ENCODE data around the gene EIF1. TPM values are rescaled to one million over a fixed set of nuclear protein-coding genes. Genes with fewer than 3 reads are reported as not detected.
"Not testable (repeated sequence)": the region's sequence is repeated elsewhere in the genome, so short reads cannot be mapped to it uniquely, and the experiment has no call there.

EIF1 gene
- total and polyA plus RNA-seq, 4 donors, result 372 to 801 (median 654) TPM

GRCh38 chr17:41672153-41672552, 16.5 kb upstream of the EIF1 start:
- no peak overlapping the region for H3K27ac ChIP-seq (ENCODE audit: low read depth in 1 of 2, low read length in 2 of 2)
- no peaks in the 10 kb centered on the region for H3K36me3 ChIP-seq (ENCODE audit: control insufficient read depth in 1 of 2, insufficient read depth in 2 of 2, low read length in 1 of 2)
- intact Hi-C loops (cut with DNase I), result no loop called here
- no peak overlapping the region for H3K4me3 ChIP-seq (ENCODE audit: low read length in 2 of 2)
- H3K4me1 ChIP-seq (ENCODE audit: control insufficient read depth in 1 of 2, insufficient read depth in 2 of 2, low read length in 2 of 2), result no peaks in the 10 kb centered on the region
- H3K9me3 ChIP-seq (ENCODE audit: control insufficient read depth, low read length), result no peaks in the 10 kb centered on the region
- no peak for ATAC-seq (ENCODE audit: low FRiP score)
- 94 to 95% methylated on average over 7 of the region's 7 CpGs for WGBS, 2 donors
- H3K27me3 ChIP-seq (ENCODE audit: control insufficient read depth in 1 of 2, insufficient read depth in 2 of 2, low read length in 1 of 2), result no peaks in the 10 kb centered on the region
- DNase-seq, result no peak

DNA sequence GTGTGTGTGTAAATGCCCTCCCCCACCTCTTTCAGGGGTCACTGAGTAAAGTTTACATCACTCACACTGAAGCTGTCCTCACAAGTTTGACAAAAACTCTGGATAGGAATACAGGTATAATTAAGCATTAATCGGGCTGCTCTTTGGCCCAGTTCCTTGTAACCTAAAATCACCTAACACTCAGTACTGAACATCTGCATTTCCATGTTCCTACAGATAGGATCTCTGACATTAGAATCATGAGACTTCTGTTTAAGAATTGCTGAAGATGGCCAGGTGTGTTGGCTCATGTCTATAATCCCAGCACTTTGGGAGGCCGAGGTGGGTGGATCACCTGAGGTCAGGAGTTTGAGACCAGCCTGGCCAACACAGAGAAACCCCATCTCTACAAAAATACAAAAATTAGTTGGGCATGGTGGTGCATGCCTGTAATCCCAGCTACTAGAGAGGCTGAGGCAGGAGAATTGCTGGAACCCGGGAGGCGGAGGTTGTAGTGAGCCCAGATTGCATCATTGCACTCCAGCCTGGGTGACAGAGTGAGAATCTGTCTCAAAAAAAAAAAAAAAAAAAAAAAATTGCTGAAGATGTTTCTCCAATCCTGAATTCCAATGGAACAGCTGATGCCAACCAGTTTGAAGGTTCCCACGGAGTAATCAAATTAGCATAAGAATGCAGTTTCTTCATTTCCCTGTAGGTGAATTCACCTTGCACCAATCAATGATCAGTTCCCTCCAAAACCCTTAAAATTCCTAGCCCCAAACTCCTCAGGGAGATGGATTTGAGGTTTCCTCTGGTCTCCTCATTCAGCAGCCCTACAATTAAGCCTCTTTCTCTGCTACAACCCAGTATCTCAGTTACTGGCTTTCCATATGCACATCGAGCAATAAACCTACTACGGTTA, 13.3 kb upstream of the EIF1 start:
- H3K27me3 ChIP-seq (ENCODE audit: control insufficient read depth in 1 of 2, insufficient read depth in 2 of 2, low read length in 1 of 2); DNase-seq; H3K4me1 ChIP-seq (ENCODE audit: control insufficient read depth in 1 of 2, insufficient read depth in 2 of 2, low read length in 2 of 2); H3K4me3 ChIP-seq (ENCODE audit: low read length in 2 of 2); H3K36me3 ChIP-seq (ENCODE audit: control insufficient read depth in 1 of 2, insufficient read depth in 2 of 2, low read length in 1 of 2); H3K27ac ChIP-seq (ENCODE audit: low read depth in 1 of 2, low read length in 2 of 2); H3K9me3 ChIP-seq (ENCODE audit: control insufficient read depth, low read length); ATAC-seq (ENCODE audit: low FRiP score); intact Hi-C loops (cut with DNase I): not testable (repeated sequence)
- WGBS, 2 donors, result 78 to 79% methylated on average over 7 of the region's 7 CpGs

DNA sequence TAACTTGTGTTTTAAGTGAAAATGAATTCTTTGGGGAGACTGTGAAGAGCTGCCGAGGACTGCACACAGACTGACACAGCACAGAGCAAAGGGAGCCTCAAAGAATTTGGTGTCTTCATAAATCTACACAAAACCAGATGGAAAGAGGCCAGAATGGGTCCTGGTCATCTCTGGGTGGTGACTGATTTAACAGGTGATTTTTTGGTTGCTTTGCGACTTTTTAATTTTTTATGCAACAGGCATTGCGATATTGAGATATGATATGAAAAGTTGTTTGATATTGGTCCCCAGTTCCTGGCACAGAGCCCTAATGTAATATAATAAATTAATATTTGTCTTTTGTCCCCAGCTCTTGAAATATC, 12.6 kb upstream of the EIF1 start:
- 82 to 87% methylated on average over 3 of the region's 3 CpGs for WGBS, 2 donors
- intact Hi-C loops (cut with DNase I), result no loop called here
- H3K27ac ChIP-seq (ENCODE audit: low read depth in 1 of 2, low read length in 2 of 2), result no peak overlapping the region
- H3K36me3 ChIP-seq (ENCODE audit: control insufficient read depth in 1 of 2, insufficient read depth in 2 of 2, low read length in 1 of 2), result no peaks in the 10 kb centered on the region
- H3K27me3 ChIP-seq (ENCODE audit: control insufficient read depth in 1 of 2, insufficient read depth in 2 of 2, low read length in 1 of 2), result no peaks in the 10 kb centered on the region
- no peaks in the 10 kb centered on the region for H3K9me3 ChIP-seq (ENCODE audit: control insufficient read depth, low read length)
- ATAC-seq (ENCODE audit: low FRiP score) (no peak), DNase-seq (no peak)
- no peaks in the 10 kb centered on the region for H3K4me1 ChIP-seq (ENCODE audit: control insufficient read depth in 1 of 2, insufficient read depth in 2 of 2, low read length in 2 of 2)
- H3K4me3 ChIP-seq (ENCODE audit: low read length in 2 of 2), result no peak overlapping the region

DNA sequence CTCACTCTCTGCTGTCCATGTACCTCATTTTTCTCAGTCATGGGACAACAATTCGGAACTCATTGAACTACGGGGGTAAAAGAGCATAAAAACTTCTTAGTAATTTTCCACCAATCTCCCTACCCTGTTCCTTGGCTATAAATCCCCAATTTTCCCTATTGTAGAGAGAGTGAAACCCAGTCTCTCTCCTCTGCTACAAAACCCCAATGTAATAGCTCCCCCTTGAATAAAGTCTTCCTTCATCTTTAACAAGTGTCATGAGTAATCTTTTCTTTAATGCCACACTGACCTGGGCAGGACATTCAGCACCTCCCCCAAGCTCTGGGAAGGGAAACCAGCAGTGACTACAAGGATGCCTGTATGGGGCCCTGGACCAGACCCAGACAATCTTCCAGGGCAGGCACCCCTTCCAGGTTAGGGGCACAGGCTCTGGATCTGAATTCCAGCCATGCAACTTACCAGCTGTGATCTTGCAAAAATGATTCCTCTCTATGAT, 10.2 kb upstream of the EIF1 start:
- Histone ChIP-seq H3K9me3 (ENCODE audit: control insufficient read depth, low read length) (no peaks in the 10 kb centered on the region), H3K4me1 (ENCODE audit: control insufficient read depth in 1 of 2, insufficient read depth in 2 of 2, low read length in 2 of 2) (no peaks in the 10 kb centered on the region), H3K36me3 (ENCODE audit: control insufficient read depth in 1 of 2, insufficient read depth in 2 of 2, low read length in 1 of 2) (no peaks in the 10 kb centered on the region), H3K27ac (ENCODE audit: low read depth in 1 of 2, low read length in 2 of 2) (no peak overlapping the region), H3K4me3 (ENCODE audit: low read length in 2 of 2) (no peak overlapping the region), H3K27me3 (ENCODE audit: control insufficient read depth in 1 of 2, insufficient read depth in 2 of 2, low read length in 1 of 2) (no peaks in the 10 kb centered on the region)
- 90 to 91% methylated on average over 2 of the region's 2 CpGs for WGBS, 2 donors
- intact Hi-C loops (cut with DNase I), result no loop called here
- ATAC-seq (ENCODE audit: low FRiP score) (no peak), DNase-seq (no peak)

GRCh38 chr17:41678907-41679739, 9.6 kb upstream of the EIF1 start:
- ATAC-seq (ENCODE audit: low FRiP score) (peak; percentile 52), DNase-seq (no peak)
- Histone ChIP-seq H3K27ac (ENCODE audit: low read depth in 1 of 2, low read length in 2 of 2) (no peak overlapping the region), H3K36me3 (ENCODE audit: control insufficient read depth in 1 of 2, insufficient read depth in 2 of 2, low read length in 1 of 2) (no peaks in the 10 kb centered on the region), H3K4me1 (ENCODE audit: control insufficient read depth in 1 of 2, insufficient read depth in 2 of 2, low read length in 2 of 2) (no peaks in the 10 kb centered on the region), H3K4me3 (ENCODE audit: low read length in 2 of 2) (no peak overlapping the region), H3K9me3 (ENCODE audit: control insufficient read depth, low read length) (no peaks in the 10 kb centered on the region), H3K27me3 (ENCODE audit: control insufficient read depth in 1 of 2, insufficient read depth in 2 of 2, low read length in 1 of 2) (no peaks in the 10 kb centered on the region)
- 57 to 60% methylated on average over 6 of the region's 6 CpGs for WGBS, 2 donors
- intact Hi-C loops (cut with DNase I), result no loop called here

DNA sequence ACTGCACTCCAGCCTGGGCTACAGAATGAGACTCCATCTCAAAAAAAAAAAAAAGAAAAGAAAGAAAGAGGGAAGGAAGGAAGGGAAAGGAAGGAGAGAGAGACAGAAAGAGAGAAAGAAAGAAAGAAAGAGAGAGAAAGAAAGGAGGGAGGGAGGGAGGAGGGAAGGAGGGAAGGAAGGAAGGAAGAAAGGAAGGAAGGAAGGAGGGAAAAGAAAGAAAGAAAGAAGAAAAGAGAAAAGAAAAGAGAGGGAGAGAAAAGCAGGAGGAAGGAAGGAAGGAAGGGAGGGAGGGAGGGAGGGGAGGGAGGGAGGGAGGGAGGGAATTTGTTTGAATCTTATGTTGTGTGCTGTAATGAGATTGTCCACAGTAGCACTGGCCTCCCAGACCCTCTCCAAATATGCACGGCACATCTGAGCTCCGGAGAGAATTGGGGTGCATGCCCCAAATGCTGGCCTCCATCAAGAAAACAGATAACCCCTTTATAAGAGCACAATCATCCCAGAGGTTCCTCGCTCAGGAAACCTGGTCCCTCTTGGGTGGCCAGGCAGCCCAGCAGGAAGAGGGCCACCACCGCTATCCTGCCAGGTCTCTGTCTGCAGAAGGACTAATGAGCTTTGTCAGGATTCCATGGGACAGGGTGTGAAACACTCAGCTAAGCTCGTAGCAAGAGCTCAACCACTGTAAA, 8.8 kb upstream of the EIF1 start:
- ATAC-seq (ENCODE audit: low FRiP score) (no peak), DNase-seq (no peak)
- intact Hi-C loops (cut with DNase I), result no loop called here
- H3K9me3 ChIP-seq (ENCODE audit: control insufficient read depth, low read length), result no peaks in the 10 kb centered on the region
- no peaks in the 10 kb centered on the region for H3K4me1 ChIP-seq (ENCODE audit: control insufficient read depth in 1 of 2, insufficient read depth in 2 of 2, low read length in 2 of 2)
- 69 to 73% methylated on average over 5 of the region's 5 CpGs for WGBS, 2 donors
- no peaks in the 10 kb centered on the region for H3K27me3 ChIP-seq (ENCODE audit: control insufficient read depth in 1 of 2, insufficient read depth in 2 of 2, low read length in 1 of 2)
- no peak overlapping the region for H3K27ac ChIP-seq (ENCODE audit: low read depth in 1 of 2, low read length in 2 of 2)
- no peaks in the 10 kb centered on the region for H3K36me3 ChIP-seq (ENCODE audit: control insufficient read depth in 1 of 2, insufficient read depth in 2 of 2, low read length in 1 of 2)
- no peak overlapping the region for H3K4me3 ChIP-seq (ENCODE audit: low read length in 2 of 2)

- 79 to 81% methylated on average over 10 of the region's 10 CpGs for whole genome bisulfite sequencing, 2 donors
- no peak for ATAC-seq (ENCODE audit: low FRiP score)
- H3K4me1 ChIP-seq (ENCODE audit: control insufficient read depth in 1 of 2, insufficient read depth in 2 of 2, low read length in 2 of 2), result no peaks in the 10 kb centered on the region
- no peak overlapping the region for H3K4me3 ChIP-seq (ENCODE audit: low read length in 2 of 2)
- intact Hi-C loops (cut with DNase I), result no loop called here
- DNase-seq, result no peak
- no peak overlapping the region for H3K27ac ChIP-seq (ENCODE audit: low read depth in 1 of 2, low read length in 2 of 2)
- H3K27me3 ChIP-seq (ENCODE audit: control insufficient read depth in 1 of 2, insufficient read depth in 2 of 2, low read length in 1 of 2), result no peaks in the 10 kb centered on the region
- H3K36me3 ChIP-seq (ENCODE audit: control insufficient read depth in 1 of 2, insufficient read depth in 2 of 2, low read length in 1 of 2), result no peaks in the 10 kb centered on the region
- H3K9me3 ChIP-seq (ENCODE audit: control insufficient read depth, low read length), result no peaks in the 10 kb centered on the region
Observed at GRCh38 chr17:41680426-41681040, 8.2 kb upstream of the EIF1 start.

- H3K9me3 ChIP-seq (ENCODE audit: control insufficient read depth, low read length), result no peaks in the 10 kb centered on the region
- H3K4me3 ChIP-seq (ENCODE audit: low read length in 2 of 2), result no peak overlapping the region
- WGBS, 2 donors, result 87 to 89% methylated on average over 3 of the region's 3 CpGs
- ATAC-seq (ENCODE audit: low FRiP score) (no peak), DNase-seq (no peak)
- no peak overlapping the region for H3K27ac ChIP-seq (ENCODE audit: low read depth in 1 of 2, low read length in 2 of 2)
- no peaks in the 10 kb centered on the region for H3K36me3 ChIP-seq (ENCODE audit: control insufficient read depth in 1 of 2, insufficient read depth in 2 of 2, low read length in 1 of 2)
- H3K27me3 ChIP-seq (ENCODE audit: control insufficient read depth in 1 of 2, insufficient read depth in 2 of 2, low read length in 1 of 2), result no peaks in the 10 kb centered on the region
- no peaks in the 10 kb centered on the region for H3K4me1 ChIP-seq (ENCODE audit: control insufficient read depth in 1 of 2, insufficient read depth in 2 of 2, low read length in 2 of 2)
- intact Hi-C loops (cut with DNase I), result no loop called here
Observed at GRCh38 chr17:41681776-41682175, 6.9 kb upstream of the EIF1 start.

Data from aorta (tissue), 5 donors.